GM19035 (cell line): ENCODE data around the gene GLG1.
"Not testable (repeated sequence)": the region's sequence is repeated elsewhere in the genome, so short reads cannot be mapped to it uniquely, and the experiment has no call there.

Experiments
- ATAC-seq: cut with Tn5 transposase; IDR thresholded peaks from one replicate; pipeline ENCODE4 v1.9.1; 2021; ENCODE audit not compliant: unreplicated experiment

GLG1 gene

DNA sequence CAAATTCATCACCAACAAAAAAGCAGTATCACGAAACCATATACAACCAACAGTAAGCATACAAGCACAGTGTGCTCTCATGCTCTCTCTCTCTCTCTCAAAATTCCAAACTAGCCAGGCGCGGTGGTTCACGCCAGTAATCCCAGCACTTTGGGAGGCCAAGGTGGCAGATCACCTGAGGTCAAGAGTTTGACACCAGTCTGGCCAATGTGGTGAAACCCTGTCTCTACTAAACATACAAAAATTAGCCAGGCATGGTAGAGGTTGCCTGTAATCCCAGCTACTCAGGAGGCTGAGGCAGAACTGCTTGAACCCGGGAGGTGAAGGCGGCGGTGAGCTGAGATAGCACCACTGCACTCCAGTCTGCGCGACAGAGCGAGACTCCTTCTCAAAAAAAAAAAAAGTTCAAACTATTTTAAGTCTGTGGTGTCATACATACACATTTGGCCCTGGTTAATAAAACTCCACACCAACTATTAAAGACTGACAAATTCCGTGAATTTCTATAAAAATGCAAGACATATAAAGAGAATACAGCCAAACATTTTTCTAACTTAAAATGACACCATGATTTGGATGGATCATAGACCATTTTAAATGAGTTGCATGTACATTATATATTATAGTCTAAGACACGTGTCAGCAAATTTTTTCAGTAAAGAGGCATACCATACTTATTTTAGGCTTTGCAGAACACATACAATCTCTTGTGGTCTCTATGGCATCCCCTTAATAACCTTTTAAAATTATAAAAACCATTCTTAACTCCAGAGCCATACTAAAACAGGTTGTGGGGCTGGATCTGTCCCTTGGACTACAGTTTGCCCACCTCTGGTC lies 30.9 kb downstream of the GLG1 start:
- ATAC-seq: no peak

DNA sequence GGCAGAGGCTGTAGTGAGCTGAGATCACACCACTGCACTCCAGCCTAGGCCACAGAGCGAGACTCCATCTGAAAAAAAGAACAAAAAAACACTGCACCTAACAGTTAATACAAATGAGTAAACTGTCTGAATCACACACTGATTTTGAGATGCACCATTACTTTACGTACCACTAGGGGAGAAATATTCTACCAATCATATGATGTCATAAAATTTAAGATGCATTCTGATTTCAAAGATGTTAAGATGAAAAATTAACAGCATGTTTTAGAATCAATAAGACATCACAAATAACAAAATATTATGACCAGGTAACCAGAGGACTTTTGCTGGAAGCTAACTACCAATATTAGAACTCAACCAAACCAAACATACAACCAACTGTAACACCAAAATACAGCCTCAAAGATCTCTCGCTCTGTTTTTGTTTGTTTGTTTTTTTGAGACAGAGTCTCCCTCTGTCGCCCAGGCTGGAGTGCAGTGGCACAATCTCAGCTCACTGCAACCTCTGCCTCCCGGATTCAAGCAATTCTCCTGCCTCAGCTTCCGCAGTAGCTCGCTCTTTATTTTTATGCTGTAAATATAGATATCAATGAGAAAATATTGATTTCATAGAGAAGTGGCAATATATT lies 31.6 kb downstream of the GLG1 start:
- no peak for ATAC-seq

- no peak for ATAC-seq
These were observed 32.8 kb downstream of the GLG1 start for GRCh38 chr16:74574146-74574545.

GRCh38 chr16:74573622-74574021 lies 33.3 kb downstream of the GLG1 start:
- ATAC-seq: no peak

GRCh38 chr16:74570412-74571301 lies 36.3 kb downstream of the GLG1 start:
- ATAC-seq: no peak

- no peak for ATAC-seq
These were observed 37.8 kb downstream of the GLG1 start for GRCh38 chr16:74568961-74569631.

- no peak for ATAC-seq
These were observed 39.0 kb downstream of the GLG1 start for GRCh38 chr16:74567901-74568300.

DNA sequence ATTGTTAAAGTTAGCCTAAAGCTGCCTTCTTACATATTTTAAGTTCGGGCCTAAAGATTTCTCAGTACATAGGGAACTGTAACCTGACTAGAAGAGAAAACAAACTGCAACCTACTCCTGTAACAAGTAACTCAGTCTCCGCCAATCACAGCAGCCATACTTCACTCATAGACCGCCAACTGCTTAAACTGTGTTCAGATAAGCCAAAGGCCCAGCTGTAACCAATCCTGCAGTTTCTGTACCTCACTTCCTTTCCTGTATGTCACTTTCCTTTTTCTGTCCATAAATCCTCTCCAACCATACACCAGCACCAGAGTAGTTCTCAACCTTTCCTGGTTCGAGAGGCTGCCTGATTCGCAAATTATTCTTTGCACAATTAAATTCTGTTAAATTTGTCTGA lies 41.5 kb downstream of the GLG1 start:
- no peak for ATAC-seq

DNA sequence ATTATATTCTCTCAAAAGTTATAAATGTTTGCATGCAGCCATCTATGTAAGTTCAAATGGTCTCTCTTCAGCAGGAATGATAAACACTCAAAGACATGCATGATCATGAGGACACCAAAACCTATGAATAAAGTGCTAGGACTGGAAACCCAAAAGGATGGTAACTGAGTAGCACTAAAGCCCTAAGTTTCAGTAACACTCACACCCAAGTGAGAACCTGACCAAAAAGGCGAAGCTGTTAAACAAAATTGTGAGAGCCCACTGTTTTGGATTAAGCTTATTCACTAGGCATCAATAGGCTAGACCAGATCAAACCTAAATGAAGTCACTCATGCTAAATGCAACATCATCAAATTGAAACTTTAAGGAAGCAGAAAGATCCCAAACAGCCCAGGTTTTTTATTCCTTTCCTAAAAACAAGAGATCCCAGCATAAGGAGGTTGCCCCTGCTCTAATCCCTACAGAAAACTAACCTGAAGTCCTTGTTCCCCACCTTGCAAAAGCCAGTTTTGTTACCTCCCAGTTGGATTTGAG lies 42.4 kb downstream of the GLG1 start:
- no peak for ATAC-seq

DNA sequence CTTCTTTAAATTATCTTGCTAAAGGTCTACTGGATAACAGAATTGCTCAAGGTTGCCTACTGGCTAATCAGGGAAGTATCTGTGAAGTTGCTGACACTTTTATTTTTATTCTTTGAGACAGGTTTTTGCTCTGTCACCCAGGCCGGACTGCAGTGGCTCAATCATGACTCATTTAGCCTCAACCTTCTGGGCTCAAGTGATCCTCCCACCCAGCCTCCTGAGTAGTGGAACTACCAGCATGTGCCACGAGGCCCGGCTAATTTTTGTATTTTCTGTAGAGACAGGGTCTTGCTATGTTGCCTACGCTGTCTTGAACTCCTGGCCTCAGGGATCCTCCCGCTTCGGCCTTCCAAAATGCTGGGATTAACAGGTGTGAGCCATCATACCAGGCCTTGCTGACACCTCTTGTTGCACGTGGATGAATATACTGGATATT lies 43.1 kb downstream of the GLG1 start:
- ATAC-seq: no peak

GRCh38 chr16:74562117-74562516 lies 44.8 kb downstream of the GLG1 start:
- no peak for ATAC-seq

DNA sequence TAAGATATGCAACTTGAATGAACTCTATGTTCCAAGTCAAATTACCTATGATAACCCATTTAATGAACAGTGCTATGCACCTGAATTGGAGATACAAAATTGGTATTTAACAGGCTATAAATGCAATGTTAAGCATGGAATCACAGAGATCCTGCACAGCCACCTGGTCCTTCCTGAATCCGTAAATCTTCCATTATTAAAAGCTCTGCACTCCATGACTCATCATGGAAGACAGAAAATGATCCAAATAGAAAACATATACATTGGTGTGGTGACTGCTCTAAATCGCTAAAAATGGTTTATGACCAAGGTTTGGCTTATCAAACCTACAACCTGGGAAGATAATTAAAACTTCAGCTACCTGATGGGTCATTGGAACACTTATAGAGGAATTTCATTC lies 45.3 kb downstream of the GLG1 start:
- no peak for ATAC-seq

GRCh38 chr16:74560912-74561311 lies 46.0 kb downstream of the GLG1 start:
- ATAC-seq: no peak

- ATAC-seq: no peak
These were observed 48.0 kb downstream of the GLG1 start for GRCh38 chr16:74558873-74559272.

GRCh38 chr16:74557275-74557674 lies 49.6 kb downstream of the GLG1 start:
- no peak for ATAC-seq

- no peak for ATAC-seq
These were observed 50.5 kb downstream of the GLG1 start for GRCh38 chr16:74556375-74556922.

DNA sequence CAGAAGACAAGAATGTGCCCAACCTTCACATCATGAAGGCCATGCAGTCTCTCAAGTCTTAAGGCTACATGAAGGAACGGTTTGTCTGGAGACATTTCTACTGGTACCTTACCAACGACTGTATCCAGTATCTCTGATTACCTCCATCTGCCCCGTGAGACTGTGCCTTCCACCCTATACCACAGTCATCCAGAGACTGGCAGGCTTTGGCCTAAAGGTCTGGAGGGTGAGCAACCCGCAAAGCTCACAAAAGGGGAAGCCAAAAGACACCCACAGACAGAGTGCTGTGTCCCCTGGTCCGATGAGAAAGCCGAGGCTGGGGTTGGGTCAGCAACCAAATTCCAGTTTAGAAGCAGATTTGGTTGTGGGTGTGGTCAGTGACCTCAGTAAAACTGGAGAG lies 54.6 kb downstream of the GLG1 start:
- not testable (repeated sequence) for ATAC-seq

- ATAC-seq: not testable (repeated sequence)
These were observed 56.5 kb downstream of the GLG1 start for GRCh38 chr16:74550227-74551019.

- ATAC-seq: not testable (repeated sequence)
These were observed 60.8 kb downstream of the GLG1 start for GRCh38 chr16:74546112-74546511.
